Measurements from ENCODE around the gene TUSC2.
"Not testable (repeated sequence)": the region's sequence is repeated elsewhere in the genome, so short reads cannot be mapped to it uniquely, and the experiment has no call there.

TUSC2 gene

GRCh38 chr3:50294492-50295403 is 33.3 kb downstream of the TUSC2 start:
- DNase-seq (ENCODE audit: low read depth, low spot score), result no peak

- no peak for DNase-seq (ENCODE audit: low read depth, low spot score)
Measured at GRCh38 chr3:50294089-50294488, 33.9 kb downstream of the TUSC2 start.

DNA sequence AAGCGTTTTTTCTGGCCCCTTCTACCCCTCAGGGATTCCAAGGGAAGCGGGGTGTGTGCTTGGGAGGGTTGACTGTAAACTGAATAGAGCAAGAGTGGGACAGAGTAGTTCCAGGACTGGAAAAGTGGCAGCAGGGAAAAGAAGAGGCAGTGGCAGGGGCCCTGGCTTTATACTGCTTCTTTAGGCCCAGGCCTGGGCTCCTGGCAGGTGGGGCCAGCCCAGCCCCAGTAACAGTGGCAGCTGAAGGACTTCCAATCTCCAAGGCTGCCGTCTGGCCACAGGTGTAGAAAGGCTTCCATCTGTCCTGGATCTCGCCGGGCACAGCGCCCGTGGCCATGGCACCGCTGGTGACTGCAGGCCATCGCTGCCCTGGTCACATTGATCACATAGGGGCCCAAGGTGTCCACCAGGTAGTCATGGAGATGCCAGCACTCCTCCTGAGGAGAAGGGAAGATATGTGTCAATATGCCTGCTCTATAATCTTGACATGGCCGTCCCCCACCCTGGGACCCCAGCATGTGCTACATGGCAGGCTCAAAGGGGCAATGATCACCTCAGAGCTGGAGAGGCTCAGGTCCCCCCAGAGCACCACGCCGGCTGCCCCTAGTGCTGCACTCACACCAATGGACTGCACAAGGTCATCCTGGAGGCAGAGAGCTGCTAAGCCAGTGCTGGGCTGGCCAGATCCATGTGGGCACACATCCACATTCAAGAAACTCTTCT is 34.8 kb downstream of the TUSC2 start:
- no peak for DNase-seq (ENCODE audit: low read depth, low spot score)

DNA sequence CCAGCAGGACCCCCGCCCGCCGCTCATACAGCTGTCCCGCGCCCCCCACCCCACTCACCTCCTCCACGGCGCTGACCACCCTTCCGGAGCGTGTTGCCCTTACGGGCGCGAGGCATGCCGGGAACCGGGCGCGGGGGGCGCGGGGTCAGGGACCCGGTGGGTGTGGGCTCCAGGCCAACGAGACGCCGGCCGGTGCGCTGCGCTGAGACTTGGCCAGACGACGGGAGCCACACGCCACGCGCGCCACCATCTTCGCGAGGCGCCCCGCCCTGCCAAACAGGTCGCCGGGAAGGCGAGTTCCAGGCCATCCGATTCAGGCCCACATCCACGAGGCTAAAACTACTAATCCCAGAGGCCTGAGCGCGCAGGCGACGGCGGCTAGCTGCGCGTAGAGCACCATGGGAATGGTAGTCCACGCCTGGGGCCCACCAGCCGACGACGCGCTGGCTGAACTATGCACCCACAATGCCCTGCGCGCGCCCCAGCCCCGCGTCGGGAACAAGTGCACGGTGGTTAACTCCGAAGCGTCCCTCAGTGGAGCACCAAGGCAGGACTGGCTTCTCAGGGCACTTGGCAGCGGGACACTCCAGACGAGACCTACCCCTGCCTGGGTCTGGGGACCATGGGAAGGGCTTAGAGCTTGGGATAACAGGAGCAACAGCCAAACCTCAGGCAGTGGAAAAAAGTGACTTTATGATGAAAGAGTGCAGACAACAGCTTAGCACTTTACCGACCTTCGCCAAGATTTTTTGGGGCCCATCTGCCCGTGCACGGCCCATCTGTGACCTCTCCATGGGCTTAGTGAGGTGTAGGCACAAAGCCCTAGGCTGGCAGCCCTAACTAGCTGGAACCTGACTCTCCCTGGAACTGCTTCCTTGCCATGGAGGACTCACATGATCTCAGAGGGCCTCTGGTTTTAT is 35.6 kb downstream of the TUSC2 start, which contains the start of gene IFRD2:
IFRD2 (minus strand) TSS at position 271 of the 920 bp plus-strand sequence; CDS start at position 116, 155 bp downstream.
- peak; percentile 99 for DNase-seq (ENCODE audit: low read depth, low spot score)

GRCh38 chr3:50290161-50290641 is 37.8 kb downstream of the TUSC2 start:
- no peak for DNase-seq (ENCODE audit: low read depth, low spot score)

DNA sequence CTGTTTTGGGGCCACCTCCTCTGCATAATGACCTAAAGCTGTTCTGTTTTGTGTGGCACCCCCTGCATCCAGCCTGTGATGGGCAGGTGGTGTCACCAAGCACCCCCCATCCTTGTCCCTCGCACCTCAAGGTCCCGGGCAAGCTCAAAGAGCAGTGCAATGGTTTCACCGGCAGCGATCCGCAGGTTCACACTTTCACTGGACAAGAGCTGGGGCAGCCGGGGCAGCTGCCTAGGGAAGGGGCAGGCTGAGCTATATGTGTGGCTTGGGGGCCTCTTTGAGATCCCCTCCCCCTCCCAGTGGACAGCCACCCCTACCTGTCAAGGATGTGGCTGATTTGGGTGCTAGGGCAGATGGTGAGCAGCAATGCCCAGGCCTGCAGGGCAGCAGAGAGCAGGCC is 38.9 kb downstream of the TUSC2 start:
- DNase-seq (ENCODE audit: low read depth, low spot score), result no peak

DNA sequence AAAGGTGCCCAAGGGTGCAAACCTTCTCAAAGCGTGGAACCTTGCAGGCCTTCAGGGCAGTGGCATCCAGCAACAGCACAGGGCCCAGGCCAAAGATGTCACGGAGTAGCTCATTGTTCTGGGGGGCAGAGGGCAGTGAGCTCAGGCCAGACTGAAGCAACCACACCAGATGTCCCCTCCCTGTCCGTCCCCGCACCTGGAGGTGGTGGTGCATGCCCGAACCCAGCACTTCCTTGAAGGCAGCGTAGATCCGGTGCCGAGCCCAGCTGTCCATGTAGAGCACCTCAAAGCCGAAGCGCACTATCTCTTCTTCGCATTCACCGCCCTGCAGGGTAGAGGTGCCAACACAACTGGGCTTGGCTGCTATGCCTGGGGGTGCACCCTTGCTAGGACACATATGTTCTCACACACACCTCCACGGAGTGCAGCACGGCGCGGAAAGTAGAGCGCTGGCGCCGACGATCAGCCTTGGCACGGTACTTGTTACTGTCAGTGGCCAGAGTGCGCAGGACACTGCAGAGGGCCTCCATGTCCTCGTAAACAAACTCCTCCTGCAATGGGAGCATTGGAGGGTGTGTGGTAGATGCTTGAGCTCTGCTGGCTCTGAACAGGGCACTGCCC is 39.5 kb downstream of the TUSC2 start:
- DNase-seq (ENCODE audit: low read depth, low spot score), result no peak

DNA sequence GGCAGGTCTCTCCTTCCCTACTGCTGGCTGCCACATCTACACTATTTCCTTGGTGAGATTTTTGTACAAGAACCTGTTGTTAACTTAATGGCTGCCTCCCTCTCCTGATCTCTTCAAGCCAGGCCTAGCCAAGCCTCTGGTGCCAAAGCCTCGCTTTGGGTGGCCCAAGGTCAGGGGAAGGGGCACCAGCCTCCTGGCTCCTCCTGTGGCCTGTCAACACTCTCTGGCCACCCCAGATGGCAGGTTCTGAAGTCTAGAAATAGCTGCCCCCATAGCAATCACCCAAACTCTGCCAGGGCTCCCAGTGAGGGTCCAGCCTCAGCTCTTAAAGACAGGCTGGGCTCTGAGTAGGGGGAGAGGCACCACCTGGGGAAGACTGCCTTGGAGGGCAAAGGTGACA is 40.8 kb downstream of the TUSC2 start:
- DNase-seq (ENCODE audit: low read depth, low spot score), result no peak

DNA sequence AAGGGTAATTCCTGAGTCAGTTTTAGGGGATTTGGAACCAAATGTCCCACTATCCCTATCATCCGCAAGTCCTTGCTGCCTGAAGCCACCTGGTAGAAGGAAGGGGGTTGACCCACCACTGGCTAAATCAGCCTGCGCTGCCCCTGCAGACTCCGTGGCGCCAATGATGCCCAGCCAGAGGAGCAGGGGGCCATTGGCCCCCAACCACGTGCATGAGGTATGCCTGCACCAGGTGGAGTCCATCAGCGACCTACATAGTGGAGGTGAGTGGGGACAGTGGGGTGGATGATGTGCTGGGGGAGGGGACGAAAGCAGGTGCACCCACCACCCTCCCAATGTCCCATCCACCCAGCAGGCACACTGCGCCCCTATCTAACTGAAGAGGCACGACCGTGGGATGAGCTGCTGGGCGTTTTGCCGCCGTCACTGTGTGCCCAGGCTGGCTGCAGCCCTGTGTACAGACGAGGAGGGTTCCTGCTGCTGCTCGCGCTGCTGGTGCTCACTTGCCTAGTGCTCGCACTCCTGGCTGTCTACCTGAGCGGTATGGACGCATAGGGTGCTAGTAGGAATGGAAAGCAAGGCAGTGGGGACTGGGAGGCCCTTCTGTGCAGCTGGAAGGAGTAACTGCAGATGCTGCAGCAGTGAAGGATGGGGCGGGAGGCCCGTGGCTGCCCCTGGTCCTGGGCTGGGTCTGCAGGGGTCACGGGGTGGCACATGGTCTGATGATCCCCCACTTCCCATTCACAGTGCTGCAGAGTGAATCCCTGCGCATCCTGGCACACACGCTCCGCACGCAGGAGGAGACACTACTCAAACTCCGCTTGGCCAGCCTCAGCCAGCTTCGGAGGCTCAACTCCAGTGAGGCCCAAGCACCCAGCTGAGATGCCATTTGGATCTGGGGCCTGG is 41.4 kb downstream of the TUSC2 start:
- DNase-seq (ENCODE audit: low read depth, low spot score), result no peak

DNA sequence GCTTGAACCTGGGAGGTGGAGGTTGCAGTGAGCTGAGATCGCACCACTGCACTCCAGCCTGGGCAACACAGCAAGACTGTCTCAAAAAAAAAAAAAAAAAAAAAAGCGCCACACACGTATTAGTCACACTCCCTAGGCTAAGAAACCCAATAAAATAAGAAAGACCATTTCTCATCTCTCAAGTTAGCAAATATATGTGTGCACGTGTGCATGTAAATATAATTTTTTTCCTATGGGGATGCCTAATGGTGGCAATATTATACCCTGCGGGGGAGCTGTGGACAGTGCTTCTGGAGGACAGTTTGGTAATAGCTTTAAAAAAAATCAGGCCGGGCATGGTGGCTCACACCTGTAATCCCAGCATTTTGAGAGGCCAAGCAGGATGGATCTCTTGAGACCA is 43.9 kb downstream of the TUSC2 start:
- DNase-seq (ENCODE audit: low read depth, low spot score), result not testable (repeated sequence)

GRCh38 chr3:50279255-50280016 is 48.6 kb downstream of the TUSC2 start:
- no peak for DNase-seq (ENCODE audit: low read depth, low spot score)

- DNase-seq (ENCODE audit: low read depth, low spot score), result no peak
Measured at GRCh38 chr3:50278880-50279224, 49.2 kb downstream of the TUSC2 start, which contains the start of gene LSMEM2. Gene LSMEM2 (plus strand): TSS chr3:50279087. CDS start chr3:50279114, 27 bp downstream.

- no peak for DNase-seq (ENCODE audit: low read depth, low spot score)
Measured at GRCh38 chr3:50278123-50278879, 49.7 kb downstream of the TUSC2 start.

- no peak for DNase-seq (ENCODE audit: low read depth, low spot score)
Measured at GRCh38 chr3:50276762-50277101, 51.3 kb downstream of the TUSC2 start.

GRCh38 chr3:50275996-50276761 is 51.8 kb downstream of the TUSC2 start:
- DNase-seq (ENCODE audit: low read depth, low spot score), result no peak

- no peak for DNase-seq (ENCODE audit: low read depth, low spot score)
Measured at GRCh38 chr3:50275141-50275995, 52.7 kb downstream of the TUSC2 start.
